Upper lobe of right lung (tissue), 1 donor: ENCODE data around the gene TNFSF11. TPM values are rescaled to one million over a fixed set of nuclear protein-coding genes. Genes with fewer than 3 reads are reported as not detected.

ENCODE experiments used
- ATAC-seq: fragments of 200-7000 bp; cut with Tn5 transposase; one replicate; pipeline ENCODE4 v1.9.1; 2020; ENCODE audit warnings: mild to moderate bottlenecking, moderate library complexity
- DNase-seq: peaks from one replicate; pipeline ENCODE4 v3.0.0-alpha.2; 2020
- H3K27ac ChIP-seq: fragments of 200-600 bp; one replicate; pipeline ENCODE4 v1.8.0; 2022
- H3K27me3 ChIP-seq: fragments of 200-600 bp; one replicate; pipeline ENCODE4 v1.8.0; 2022; ENCODE audit warnings: mild to moderate bottlenecking
- H3K36me3 ChIP-seq: fragments of 200-600 bp; one replicate; pipeline ENCODE4 v1.8.0; 2022
- H3K4me1 ChIP-seq: fragments of 200-600 bp; one replicate; pipeline ENCODE4 v1.8.0; 2022
- H3K4me3 ChIP-seq: fragments of 200-600 bp; one replicate; pipeline ENCODE4 v1.8.0; 2022; ENCODE audit warnings: mild to moderate bottlenecking
- H3K9me3 ChIP-seq: fragments of 200-600 bp; one replicate; pipeline ENCODE4 v1.8.0; 2022
- CTCF ChIP-seq: fragments of 200-600 bp; IDR thresholded peaks from one replicate; pipeline ENCODE4 v1.8.0; 2022; ENCODE audit warnings: antibody characterized with exemption
- intact Hi-C: fragments of 100-400 bp; cut with DNase I; formaldehyde crosslinking; loops from one replicate; pipeline ENCODE4 v1.11.0; 2022
- total RNA-seq: library from RNA; stranded (reverse); fragmentation: NEBNext Ultra II Directional; extraction: Animal tissue kit (Norgen Biotek cat#: 25700); gene quantifications from one replicate; pipeline ENCODE4 v1.2.1, GENCODE V29; 2021
- donor health status: DM: no; HTN: yes; CAD: no; lungs with severe emphysema.

TNFSF11 gene
- total RNA-seq, 1 donor from 2014 or later = not detected

- TF ChIP-seq CTCF = no peak
- H3K9me3 ChIP-seq = no peaks in the 10 kb centered on the region
- H3K4me1 ChIP-seq = no peaks in the 10 kb centered on the region
- H3K4me3 ChIP-seq = no peak overlapping the region
- H3K27ac ChIP-seq = no peak overlapping the region
- no peaks in the 10 kb centered on the region for H3K36me3 ChIP-seq
- intact Hi-C loops = no loop called here
- ATAC-seq (no peak), DNase-seq (no peak)
- H3K27me3 ChIP-seq = no peaks in the 10 kb centered on the region
Measured at GRCh38 chr13:42638886-42639285, 64.9 kb downstream of the TNFSF11 start.

GRCh38 chr13:42643076-42643475, 69.1 kb downstream of the TNFSF11 start:
- intact Hi-C loops = no loop called here

GRCh38 chr13:42644841-42645240, 70.9 kb downstream of the TNFSF11 start:
- H3K36me3 ChIP-seq = no peaks in the 10 kb centered on the region
- no peak for ATAC-seq
- H3K27ac ChIP-seq = no peak overlapping the region
- no peaks in the 10 kb centered on the region for H3K27me3 ChIP-seq
- H3K9me3 ChIP-seq = no peaks in the 10 kb centered on the region
- intact Hi-C loops = no loop called here
- no peak for DNase-seq
- H3K4me1 ChIP-seq = no peaks in the 10 kb centered on the region
- no peak overlapping the region for H3K4me3 ChIP-seq
- no peak for TF ChIP-seq CTCF

More at GRCh38 chr13:42643076-42643475, 69.1 kb downstream of the TNFSF11 start:
- no peak for ATAC-seq
- no peak for DNase-seq
- Histone ChIP-seq H3K4me3 (no peak overlapping the region), H3K36me3 (no peaks in the 10 kb centered on the region), H3K27me3 (no peaks in the 10 kb centered on the region), H3K9me3 (no peaks in the 10 kb centered on the region), H3K4me1 (no peaks in the 10 kb centered on the region), H3K27ac (no peak overlapping the region)
- TF ChIP-seq CTCF = no peak

- Histone ChIP-seq H3K36me3 (no peaks in the 10 kb centered on the region), H3K27me3 (no peaks in the 10 kb centered on the region), H3K4me3 (no peak overlapping the region), H3K27ac (no peak overlapping the region), H3K4me1 (no peaks in the 10 kb centered on the region), H3K9me3 (no peaks in the 10 kb centered on the region)
- TF ChIP-seq CTCF = no peak
- ATAC-seq (no peak), DNase-seq (no peak)
- intact Hi-C loops = no loop called here
Measured at GRCh38 chr13:42645717-42646116, 71.8 kb downstream of the TNFSF11 start.

GRCh38 chr13:42649141-42649540, 75.2 kb downstream of the TNFSF11 start:
- ATAC-seq = no peak

More at GRCh38 chr13:42649141-42649540, 75.2 kb downstream of the TNFSF11 start:
- H3K9me3 ChIP-seq = no peaks in the 10 kb centered on the region
- peaks cover 8% of the 10 kb centered on the region for H3K27me3 ChIP-seq
- no peaks in the 10 kb centered on the region for H3K4me1 ChIP-seq
- no peak for DNase-seq
- H3K36me3 ChIP-seq = no peaks in the 10 kb centered on the region
- TF ChIP-seq CTCF = no peak
- no peak overlapping the region for H3K4me3 ChIP-seq
- H3K27ac ChIP-seq = no peak overlapping the region
- intact Hi-C loops = no loop called here
